Gastrocnemius medialis (tissue), 4 donors: Measurements from ENCODE around the gene TMEM14A. TPM values are rescaled to one million over a fixed set of nuclear protein-coding genes. Genes with fewer than 3 reads are reported as not detected.
"Not testable (repeated sequence)": the region's sequence is repeated elsewhere in the genome, so short reads cannot be mapped to it uniquely, and the experiment has no call there.

Experiments
- ATAC-seq, 2 donors: fragments of 150-250 bp; one replicate each; pipeline ENCODE4 v1.9.1; 2016
- DNase-seq, 2 donors: peaks; one replicate each; pipeline ENCODE4 v3.0.0-alpha.2; 2019
- H3K27ac ChIP-seq, 4 donors: fragments of 200-600 bp; sonication (generic); 1 replicate in 1 of 4; 2 replicates in 3 of 4; pipeline ENCODE4 v1.5.1; 2016 to 2018; ENCODE audit warnings: mild to moderate bottlenecking in 2 of 4, moderate library complexity in 1 of 4
- H3K27me3 ChIP-seq, 3 donors: fragments of 200-600 bp; sonication (generic) in 2 of 3; 1 replicate in 1 of 3; 2 replicates in 2 of 3; pipeline versions ENCODE4 v1.5.1 to v1.6.0; 2016 to 2019; ENCODE audit warnings: mild to moderate bottlenecking in 1 of 3, moderate library complexity in 1 of 3
- H3K36me3 ChIP-seq, 2 donors: fragments of 200-600 bp; sonication (generic) in 1 of 2; one replicate each; pipeline ENCODE4 v1.5.1; 2017 to 2018
- H3K4me1 ChIP-seq, 2 donors: fragments of 200-600 bp; sonication (generic) in 1 of 2; one replicate each; pipeline ENCODE4 v1.5.1; 2016 to 2017; ENCODE audit warnings: mild to moderate bottlenecking in 2 of 2
- H3K4me3 ChIP-seq, 4 donors: fragments of 200-600 bp; sonication (generic) in 3 of 4; 1 replicate in 1 of 4; 2 replicates in 3 of 4; pipeline ENCODE4 v1.5.1; 2016 to 2019; ENCODE audit warnings: mild to moderate bottlenecking in 2 of 4
- H3K9me3 ChIP-seq, 3 donors: fragments of 200-600 bp; sonication (generic) in 2 of 3; 1 replicate in 1 of 3; 2 replicates in 2 of 3; pipeline ENCODE4 v1.5.1; 2016 to 2019
- POLR2A ChIP-seq, 2 donors: fragments of 450-650 bp; IDR thresholded peaks; one replicate each; pipeline ENCODE4 v1.6.1; 2017; ENCODE audit warnings: antibody characterized with exemption in 2 of 2, mild to moderate bottlenecking in 2 of 2, moderate library complexity in 2 of 2
- in situ Hi-C, 4 donors: fragments of 200-750 bp; cut with MboI; loops; one replicate each; pipeline versions ENCODE4 v1.15.0 to v1.8.0; 2017; ENCODE audit warnings: low sequenced_read_pairs in 4 of 4
- intact Hi-C: fragments of 100-400 bp; cut with DNase I; formaldehyde crosslinking; loops from one replicate; pipeline ENCODE4 v1.15.1; 2023; ENCODE audit warnings: low total_unique reads
- total RNA-seq, 4 donors: library from RNA; depleted of rRNA; stranded (reverse); fragments of >200 nt; gene quantifications; one replicate each; pipeline versions ENCODE4 v1.1.0 to v1.2.3, GENCODE V29; 2016
- TF ChIP-seq, protein P1 (sequence below), 5 experiments: fragments of 450-650 bp in 3 of 5; fragments of 200-600 bp in 2 of 5; sonication (generic) in 2 of 5; IDR thresholded peaks in 4 of 5; conservative IDR thresholded peaks in 1 of 5; 1 replicate in 4 of 5; 2 replicates in 1 of 5; pipeline ENCODE4 v1.5.1; 2016 to 2019; ENCODE audit warnings: antibody characterized with exemption in 5 of 5, mild to moderate bottlenecking in 3 of 5, moderate library complexity in 3 of 5

TMEM14A gene
- total RNA-seq, 4 donors from 2014 or later, result 0.75 to 1.8 (median 1.4) TPM; not detected in 1

DNA sequence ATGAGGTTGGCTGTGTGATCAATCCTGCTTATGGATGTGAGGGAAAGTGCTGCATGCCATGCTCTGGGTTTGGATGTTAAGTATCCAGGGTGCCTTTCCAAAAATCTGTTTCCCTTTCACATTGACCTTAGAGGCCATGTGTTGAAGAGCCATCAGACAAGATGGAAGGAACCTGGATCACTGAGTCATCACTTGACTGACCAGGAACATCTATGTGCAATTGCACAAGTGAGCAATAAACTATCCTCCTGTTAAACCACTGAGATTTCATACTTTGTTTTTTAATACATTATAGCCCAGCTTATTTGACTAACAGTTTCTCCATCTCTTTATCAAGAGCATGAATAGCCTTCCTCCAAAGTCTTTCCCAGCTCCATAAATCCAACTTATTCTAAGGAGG lies 17.8 kb upstream of the TMEM14A start:
- TF ChIP-seq, protein P1, sequence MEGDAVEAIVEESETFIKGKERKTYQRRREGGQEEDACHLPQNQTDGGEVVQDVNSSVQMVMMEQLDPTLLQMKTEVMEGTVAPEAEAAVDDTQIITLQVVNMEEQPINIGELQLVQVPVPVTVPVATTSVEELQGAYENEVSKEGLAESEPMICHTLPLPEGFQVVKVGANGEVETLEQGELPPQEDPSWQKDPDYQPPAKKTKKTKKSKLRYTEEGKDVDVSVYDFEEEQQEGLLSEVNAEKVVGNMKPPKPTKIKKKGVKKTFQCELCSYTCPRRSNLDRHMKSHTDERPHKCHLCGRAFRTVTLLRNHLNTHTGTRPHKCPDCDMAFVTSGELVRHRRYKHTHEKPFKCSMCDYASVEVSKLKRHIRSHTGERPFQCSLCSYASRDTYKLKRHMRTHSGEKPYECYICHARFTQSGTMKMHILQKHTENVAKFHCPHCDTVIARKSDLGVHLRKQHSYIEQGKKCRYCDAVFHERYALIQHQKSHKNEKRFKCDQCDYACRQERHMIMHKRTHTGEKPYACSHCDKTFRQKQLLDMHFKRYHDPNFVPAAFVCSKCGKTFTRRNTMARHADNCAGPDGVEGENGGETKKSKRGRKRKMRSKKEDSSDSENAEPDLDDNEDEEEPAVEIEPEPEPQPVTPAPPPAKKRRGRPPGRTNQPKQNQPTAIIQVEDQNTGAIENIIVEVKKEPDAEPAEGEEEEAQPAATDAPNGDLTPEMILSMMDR (IDR thresholded peaks at IDR 0.05 in 4 of 5, conservative IDR thresholded peaks at IDR 0.05 in 1 of 5), result no peak
- TF ChIP-seq POLR2A (IDR thresholded peaks at IDR 0.05), result no peak
- H3K36me3 ChIP-seq, result no peaks in the 10 kb centered on the region
- in situ Hi-C loops (loop anchor here in 3 of 4 donors (5.0 to 25.0 kb wide), 3 partner anchors 58 to 366 kb away; partner anchors contain the start of gene MCM3 (in 3 of the 3)), intact Hi-C loops (no loop called here)
- no peaks in the 10 kb centered on the region for H3K4me1 ChIP-seq
- H3K9me3 ChIP-seq, result no peaks in the 10 kb centered on the region
- no peak overlapping the region for H3K27ac ChIP-seq
- H3K27me3 ChIP-seq, result no peaks in the 10 kb centered on the region
- DNase-seq (no peak), ATAC-seq (no peak)
- no peak overlapping the region for H3K4me3 ChIP-seq

GRCh38 chr6:52654007-52654406 lies 16.9 kb upstream of the TMEM14A start:
- in situ Hi-C loops, result loop anchor here in 3 of 4 donors (5.0 to 25.0 kb wide), 3 partner anchors 59 to 367 kb away; partner anchors contain the start of gene MCM3 (in 3 of the 3)

DNA sequence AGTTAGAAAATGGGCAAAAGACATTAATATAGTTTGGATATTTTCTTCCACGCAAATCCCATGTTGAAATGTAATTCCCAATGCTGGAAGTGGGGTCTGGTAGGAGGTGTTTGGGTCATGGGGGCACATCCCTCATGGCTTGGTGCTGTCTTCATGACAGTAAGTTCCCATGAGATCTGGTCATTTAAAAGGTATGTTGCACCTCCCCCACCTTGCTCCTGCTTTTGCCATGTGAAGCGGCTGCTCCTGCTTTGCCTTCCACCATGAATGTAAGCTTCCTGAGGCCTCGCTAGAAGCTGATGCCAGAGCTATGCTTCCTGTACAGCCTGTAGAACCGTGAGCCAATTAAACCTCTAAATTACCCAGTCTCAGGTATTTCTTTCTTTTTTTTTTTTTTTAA lies 16.3 kb upstream of the TMEM14A start:
- Histone ChIP-seq H3K4me1 (no peaks in the 10 kb centered on the region), H3K27me3 (no peaks in the 10 kb centered on the region), H3K36me3 (no peaks in the 10 kb centered on the region), H3K4me3 (no peak overlapping the region), H3K9me3 (no peaks in the 10 kb centered on the region), H3K27ac (no peak overlapping the region)
- no peak for DNase-seq
- no peak for ATAC-seq
- intact Hi-C loops, result no loop called here
- in situ Hi-C loops, result loop anchor here in 3 of 4 donors (5.0 to 25.0 kb wide), 3 partner anchors 60 to 367 kb away; partner anchors contain the start of gene MCM3 (in 3 of the 3)
- TF ChIP-seq, protein P1 (IDR thresholded peaks at IDR 0.05 in 4 of 5, conservative IDR thresholded peaks at IDR 0.05 in 1 of 5), result no peak
- no peak for TF ChIP-seq POLR2A (IDR thresholded peaks at IDR 0.05)

More at GRCh38 chr6:52654007-52654406, 16.9 kb upstream of the TMEM14A start:
- no peaks in the 10 kb centered on the region for H3K27me3 ChIP-seq
- H3K4me3 ChIP-seq, result no peak overlapping the region
- DNase-seq (no peak), ATAC-seq (no peak)
- no peak overlapping the region for H3K27ac ChIP-seq
- H3K4me1 ChIP-seq, result no peaks in the 10 kb centered on the region
- no peaks in the 10 kb centered on the region for H3K9me3 ChIP-seq
- no peak for TF ChIP-seq POLR2A (IDR thresholded peaks at IDR 0.05)
- TF ChIP-seq, protein P1 (IDR thresholded peaks at IDR 0.05 in 4 of 5, conservative IDR thresholded peaks at IDR 0.05 in 1 of 5), result no peak
- intact Hi-C loops, result no loop called here
- H3K36me3 ChIP-seq, result no peaks in the 10 kb centered on the region

GRCh38 chr6:52655941-52656340 lies 15.0 kb upstream of the TMEM14A start:
- H3K27me3 ChIP-seq, DNase-seq, H3K4me1 ChIP-seq, H3K9me3 ChIP-seq, intact Hi-C loops, H3K4me3 ChIP-seq, ATAC-seq, H3K36me3 ChIP-seq, H3K27ac ChIP-seq: not testable (repeated sequence)
- in situ Hi-C loops, result loop anchor here in 3 of 4 donors (10.0 to 25.0 kb wide), 2 partner anchors 61 to 369 kb away; partner anchors contain the start of gene MCM3 (in 3 of the 3)

- Histone ChIP-seq H3K27ac (no peak overlapping the region), H3K9me3 (no peaks in the 10 kb centered on the region), H3K36me3 (no peaks in the 10 kb centered on the region), H3K4me3 (no peak overlapping the region), H3K27me3 (no peaks in the 10 kb centered on the region), H3K4me1 (no peaks in the 10 kb centered on the region)
- TF ChIP-seq POLR2A (IDR thresholded peaks at IDR 0.05), result no peak
- TF ChIP-seq, protein P1 (IDR thresholded peaks at IDR 0.05 in 4 of 5, conservative IDR thresholded peaks at IDR 0.05 in 1 of 5), result no peak
- in situ Hi-C loops, result loop anchor here in 3 of 4 donors (10.0 to 25.0 kb wide), 2 partner anchors 63 to 371 kb away; partner anchors contain the start of gene MCM3 (in 3 of the 3)
- DNase-seq (no peak), ATAC-seq (no peak)
- intact Hi-C loops, result no loop called here
Measured at GRCh38 chr6:52657870-52658269, 13.0 kb upstream of the TMEM14A start.
